Measurements from ENCODE around the gene CENPB.

- TF ChIP-seq CTCF (IDR thresholded peaks at IDR 0.05; ENCODE audit: insufficient read depth, low read length): no peak
- no peak for TF ChIP-seq POLR2AphosphoS5 (IDR thresholded peaks at IDR 0.05; ENCODE audit: low read depth)
- no peak for TF ChIP-seq REST (IDR thresholded peaks at IDR 0.05; ENCODE audit: insufficient replicate concordance, low read depth)
- TF ChIP-seq SPI1 (IDR thresholded peaks at IDR 0.05; ENCODE audit: borderline replicate concordance, low read depth): no peak
- TF ChIP-seq GABPA (IDR thresholded peaks at IDR 0.05; ENCODE audit: low read depth): no peak
These were observed 26.7 kb downstream of the CENPB start for GRCh38 chr20:3759884-3760283.

Data from HL-60 (cell line).